BE2C (cell line): ENCODE measurements around the gene CAPN3.

Experiments
- DNase-seq: peaks from one replicate; pipeline ENCODE4 v3.0.0-alpha.2; 2020
- H3K27me3 ChIP-seq: fragments of 250-450 bp; sonication (Bioruptor Pico); 2 replicates; pipeline ENCODE4 v1.5.1; 2020; ENCODE audit warnings: mild to moderate bottlenecking
- H3K36me3 ChIP-seq: fragments of 250-450 bp; sonication (Bioruptor Pico); 2 replicates; pipeline ENCODE4 v1.5.1; 2020; ENCODE audit warnings: mild to moderate bottlenecking
- H3K4me1 ChIP-seq: fragments of 250-450 bp; sonication (Bioruptor Pico); 2 replicates; pipeline ENCODE4 v1.5.1; 2020
- H3K4me3 ChIP-seq: 2 replicates; pipeline ENCODE4 v1.5.1; 2011; ENCODE audit warnings: low read depth, low read length
- H3K9me3 ChIP-seq: fragments of 250-450 bp; sonication (Bioruptor Pico); 2 replicates; pipeline ENCODE4 v1.5.1; 2020
- CTCF ChIP-seq: IDR thresholded peaks from 2 replicates; pipeline ENCODE4 v1.5.1; 2012; ENCODE audit warnings: mild to moderate bottlenecking, low read depth, low read length

The CAPN3 gene

GRCh38 chr15:42338500-42338899, 20.8 kb upstream of the CAPN3 start:
- H3K36me3 ChIP-seq, result no peaks in the 10 kb centered on the region

GRCh38 chr15:42343596-42344232, 15.6 kb upstream of the CAPN3 start:
- Histone ChIP-seq H3K9me3 (0 out of 2 replicates have a peak, but pooled peaks cover 3% of the 10 kb centered on the region), H3K4me3 (no peak overlapping the region), H3K27me3 (no peaks in the 10 kb centered on the region), H3K4me1 (no peaks in the 10 kb centered on the region), H3K36me3 (no peaks in the 10 kb centered on the region)
- no peak for DNase-seq
- TF ChIP-seq CTCF, result no peak

More at GRCh38 chr15:42338500-42338899, 20.8 kb upstream of the CAPN3 start:
- no peak for DNase-seq
- no peaks in the 10 kb centered on the region for H3K4me1 ChIP-seq
- H3K27me3 ChIP-seq, result no peaks in the 10 kb centered on the region
- no peak for TF ChIP-seq CTCF
- 0 out of 2 replicates have a peak, but pooled peaks cover 3% of the 10 kb centered on the region for H3K9me3 ChIP-seq
- H3K4me3 ChIP-seq, result no peak overlapping the region

- Histone ChIP-seq H3K36me3 (no peaks in the 10 kb centered on the region), H3K27me3 (no peaks in the 10 kb centered on the region), H3K4me3 (no peak overlapping the region), H3K4me1 (no peaks in the 10 kb centered on the region), H3K9me3 (0 out of 2 replicates have a peak, but pooled peaks cover under 1% of the 10 kb centered on the region)
- DNase-seq, result no peak
- no peak for TF ChIP-seq CTCF
These were observed 14.5 kb upstream of the CAPN3 start for GRCh38 chr15:42344763-42345162.

DNA sequence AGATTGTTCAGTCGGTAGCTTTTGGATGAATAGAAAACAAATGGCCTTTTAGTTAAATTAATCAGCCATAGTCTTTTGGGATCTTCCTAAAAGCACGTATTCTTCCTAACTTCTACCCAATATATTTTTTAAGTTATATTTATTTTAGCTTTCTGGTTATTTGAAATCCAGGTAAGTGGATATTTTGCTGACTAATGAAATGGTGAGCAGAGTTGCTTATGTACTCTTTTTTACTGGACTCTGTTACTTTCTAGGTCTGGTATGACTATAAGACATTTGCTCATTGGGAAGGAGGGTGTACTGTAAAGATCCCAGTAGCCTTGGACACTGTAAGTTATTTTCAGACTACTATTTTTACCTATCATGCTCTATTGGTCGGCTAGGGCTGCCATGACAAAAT, 13.8 kb upstream of the CAPN3 start:
- no peak overlapping the region for H3K4me3 ChIP-seq
- H3K27me3 ChIP-seq, result no peaks in the 10 kb centered on the region
- no peaks in the 10 kb centered on the region for H3K36me3 ChIP-seq
- H3K9me3 ChIP-seq, result no peaks in the 10 kb centered on the region
- DNase-seq, result no peak
- H3K4me1 ChIP-seq, result no peaks in the 10 kb centered on the region
- no peak for TF ChIP-seq CTCF

GRCh38 chr15:42348083-42348482, 11.2 kb upstream of the CAPN3 start:
- no peak overlapping the region for H3K4me3 ChIP-seq
- no peak for DNase-seq
- H3K36me3 ChIP-seq, result no peaks in the 10 kb centered on the region
- H3K9me3 ChIP-seq, result no peaks in the 10 kb centered on the region
- TF ChIP-seq CTCF, result no peak
- H3K27me3 ChIP-seq, result no peaks in the 10 kb centered on the region
- H3K4me1 ChIP-seq, result no peaks in the 10 kb centered on the region

GRCh38 chr15:42349186-42349585, 10.1 kb upstream of the CAPN3 start:
- H3K4me1 ChIP-seq, result no peaks in the 10 kb centered on the region
- no peaks in the 10 kb centered on the region for H3K36me3 ChIP-seq
- H3K9me3 ChIP-seq, result no peaks in the 10 kb centered on the region
- no peak for DNase-seq
- no peak for TF ChIP-seq CTCF
- H3K27me3 ChIP-seq, result no peaks in the 10 kb centered on the region
- H3K4me3 ChIP-seq, result no peak overlapping the region
